ENCODE data around the gene TOMM20L.

- no peak for TF ChIP-seq CTCF (conservative IDR thresholded peaks at IDR 0.05)
- no peak for TF ChIP-seq ZFX (IDR thresholded peaks at IDR 0.05)
These were observed 4.9 kb upstream of the TOMM20L start for GRCh38 chr14:58390830-58391229.

Measured in C4-2B (cell line).